Hepatocyte (in vitro differentiated cells): ENCODE results near the gene BEND5. TPM values are rescaled to one million over a fixed set of nuclear protein-coding genes. Genes with fewer than 3 reads are reported as not detected.

Source experiments
- DNase-seq: peaks from one replicate; pipeline ENCODE4 v3.0.0-alpha.2; 2016; ENCODE audit warnings: low spot score
- H2AFZ ChIP-seq: fragments of 200-600 bp; sonication (generic); 2 replicates; pipeline ENCODE4 v1.6.0; 2016; ENCODE audit warnings: antibody characterized with exemption, mild to moderate bottlenecking
- H3K27ac ChIP-seq: fragments of 200-600 bp; sonication (generic); 2 replicates; pipeline ENCODE4 v1.5.1; 2016; ENCODE audit warnings: mild to moderate bottlenecking
- H3K27me3 ChIP-seq: fragments of 200-600 bp; sonication (generic); 2 replicates; pipeline ENCODE4 v1.6.1; 2016
- H3K36me3 ChIP-seq: fragments of 200-600 bp; sonication (generic); replicated peaks from 2 replicates; pipeline ENCODE4 v1.5.1; 2016; ENCODE audit warnings: low read depth; ENCODE audit not compliant: insufficient read depth
- H3K4me1 ChIP-seq: fragments of 200-600 bp; sonication (generic); 2 replicates; pipeline ENCODE4 v1.5.1; 2016; ENCODE audit warnings: mild to moderate bottlenecking, moderate library complexity; ENCODE audit not compliant: insufficient read depth
- H3K4me2 ChIP-seq: fragments of 200-600 bp; sonication (generic); 2 replicates; pipeline ENCODE4 v1.6.0; 2016
- H3K4me3 ChIP-seq: fragments of 200-600 bp; sonication (generic); 2 replicates; pipeline ENCODE4 v1.5.1; 2016; ENCODE audit warnings: mild to moderate bottlenecking
- H3K79me2 ChIP-seq: fragments of 200-600 bp; sonication (generic); 2 replicates; pipeline ENCODE4 v1.6.0; 2017; ENCODE audit warnings: mild to moderate bottlenecking
- H3K9me2 ChIP-seq: fragments of 200-600 bp; sonication (generic); replicated peaks from 2 replicates; pipeline ENCODE4 v1.6.0; 2017; ENCODE audit warnings: mild to moderate bottlenecking; ENCODE audit not compliant: insufficient read depth
- H3K9me3 ChIP-seq: fragments of 200-600 bp; sonication (generic); 2 replicates; pipeline ENCODE4 v1.5.1; 2016; ENCODE audit warnings: low read depth, mild to moderate bottlenecking
- H4K20me1 ChIP-seq: fragments of 200-600 bp; sonication (generic); 2 replicates; pipeline ENCODE4 v1.6.0; 2016; ENCODE audit warnings: mild to moderate bottlenecking; ENCODE audit not compliant: insufficient read depth, poor library complexity, severe bottlenecking
- EZH2 ChIP-seq: fragments of 200-600 bp; sonication (generic); IDR thresholded peaks from 2 replicates; pipeline ENCODE4 v1.6.1; 2016; ENCODE audit warnings: antibody characterized with exemption, mild to moderate bottlenecking, borderline replicate concordance
- EZH2phosphoT487 ChIP-seq: fragments of 200-600 bp; sonication (generic); IDR thresholded peaks from one replicate; pipeline ENCODE4 v1.6.1; 2018; ENCODE audit warnings: antibody characterized with exemption, mild to moderate bottlenecking, low read depth, moderate library complexity; ENCODE audit not compliant: unreplicated experiment, severe bottlenecking
- WGBS: methylation state at CpG from one replicate; pipeline ENCODE4 v1.1.6; 2016; ENCODE audit warnings: low lambda C conversion rate; ENCODE audit errors: missing lambda C conversion rate; 5-methylcytosine and 5-hydroxymethylcytosine counted together
- polyA plus RNA-seq: library from polyadenylated mRNA; unstranded; fragments of >200 nt; fragmentation: Nextera tagmentation; extraction: Ambion mirVana; gene quantifications from 2 replicates; pipeline ENCODE4 v1.2.1, GENCODE V29; 2016
- total RNA-seq: library from RNA; depleted of rRNA; stranded (reverse); fragments of >200 nt; gene quantifications from 2 replicates; pipeline ENCODE4 v1.2.3, GENCODE V29; 2014
- TF ChIP-seq, protein P1 (sequence below): fragments of 200-600 bp; sonication (generic); IDR thresholded peaks from 2 replicates; pipeline ENCODE4 v1.5.1; 2016; ENCODE audit warnings: antibody characterized with exemption, mild to moderate bottlenecking; ENCODE audit not compliant: poor library complexity

The BEND5 gene
- total and polyA plus RNA-seq, 2 experiments from 2014 or later, result 7.5 to 7.9 TPM

DNA sequence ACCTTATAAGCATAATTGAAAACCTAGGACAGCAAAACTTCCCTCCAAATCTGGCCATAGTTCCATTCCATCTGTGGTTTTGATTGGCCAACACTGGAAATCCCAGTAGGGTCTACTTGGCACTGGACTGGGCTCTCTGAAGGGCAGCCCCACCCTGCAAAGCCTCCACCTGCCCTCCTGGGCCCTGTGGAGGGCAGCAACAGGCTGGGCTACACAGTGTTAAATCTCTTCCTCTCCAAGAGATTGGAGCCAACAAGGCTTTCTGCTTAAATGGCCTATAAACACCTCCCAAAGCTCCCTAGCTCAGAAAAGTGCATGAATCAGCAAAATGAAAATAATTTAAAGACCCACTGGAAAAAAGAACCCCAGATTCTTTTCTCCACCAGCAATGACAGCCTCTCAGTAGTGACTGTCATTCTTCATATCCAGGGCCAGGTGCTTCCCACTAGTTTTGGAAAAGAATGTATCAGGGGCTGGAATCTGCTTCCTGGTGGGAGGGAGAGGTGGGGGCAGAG lies 58.5 kb downstream of the BEND5 start:
- Histone ChIP-seq H3K4me3 (no peak overlapping the region), H2AFZ (no peak overlapping the region), H4K20me1 (no peaks in the 10 kb centered on the region), H3K27ac (peak overlapping the region; percentile 6), H3K36me3 (no peaks in the 10 kb centered on the region), H3K9me2 (no peaks in the 10 kb centered on the region), H3K4me1 (peaks cover 11% of the 10 kb centered on the region), H3K4me2 (no peak overlapping the region), H3K9me3 (no peaks in the 10 kb centered on the region), H3K27me3 (no peaks in the 10 kb centered on the region), H3K79me2 (no peaks in the 10 kb centered on the region)
- no peak for TF ChIP-seq EZH2phosphoT487
- TF ChIP-seq, protein P1, sequence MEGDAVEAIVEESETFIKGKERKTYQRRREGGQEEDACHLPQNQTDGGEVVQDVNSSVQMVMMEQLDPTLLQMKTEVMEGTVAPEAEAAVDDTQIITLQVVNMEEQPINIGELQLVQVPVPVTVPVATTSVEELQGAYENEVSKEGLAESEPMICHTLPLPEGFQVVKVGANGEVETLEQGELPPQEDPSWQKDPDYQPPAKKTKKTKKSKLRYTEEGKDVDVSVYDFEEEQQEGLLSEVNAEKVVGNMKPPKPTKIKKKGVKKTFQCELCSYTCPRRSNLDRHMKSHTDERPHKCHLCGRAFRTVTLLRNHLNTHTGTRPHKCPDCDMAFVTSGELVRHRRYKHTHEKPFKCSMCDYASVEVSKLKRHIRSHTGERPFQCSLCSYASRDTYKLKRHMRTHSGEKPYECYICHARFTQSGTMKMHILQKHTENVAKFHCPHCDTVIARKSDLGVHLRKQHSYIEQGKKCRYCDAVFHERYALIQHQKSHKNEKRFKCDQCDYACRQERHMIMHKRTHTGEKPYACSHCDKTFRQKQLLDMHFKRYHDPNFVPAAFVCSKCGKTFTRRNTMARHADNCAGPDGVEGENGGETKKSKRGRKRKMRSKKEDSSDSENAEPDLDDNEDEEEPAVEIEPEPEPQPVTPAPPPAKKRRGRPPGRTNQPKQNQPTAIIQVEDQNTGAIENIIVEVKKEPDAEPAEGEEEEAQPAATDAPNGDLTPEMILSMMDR, result no peak
- no peak for TF ChIP-seq EZH2
- DNase-seq, result no peak

DNA sequence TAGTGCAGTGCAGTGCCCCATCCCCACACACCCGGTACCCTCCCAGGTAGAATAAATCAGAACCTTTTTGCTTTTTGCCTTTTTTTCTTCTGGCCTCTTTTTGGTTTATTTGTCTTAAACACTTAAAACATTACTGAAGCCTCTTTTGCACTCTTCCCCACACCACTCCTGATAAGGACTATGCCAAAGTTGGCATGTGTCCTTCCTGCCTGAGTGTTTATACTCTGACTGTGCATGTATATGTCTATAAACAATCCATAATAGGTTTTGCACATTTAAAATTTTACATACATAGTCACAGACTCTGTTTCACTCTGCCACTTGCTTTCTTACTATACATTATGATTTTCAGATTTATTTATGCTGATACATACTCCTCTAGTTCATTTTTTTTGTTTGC lies 59.6 kb downstream of the BEND5 start:
- H3K27ac ChIP-seq, result no peak overlapping the region
- H3K27me3 ChIP-seq, result no peaks in the 10 kb centered on the region
- TF ChIP-seq EZH2phosphoT487 (no peak), EZH2 (no peak)
- TF ChIP-seq, protein P1, result no peak
- H3K9me2 ChIP-seq, result no peaks in the 10 kb centered on the region
- no peaks in the 10 kb centered on the region for H3K9me3 ChIP-seq
- no peaks in the 10 kb centered on the region for H4K20me1 ChIP-seq
- 92% methylated on average over 1 of the region's 1 CpG for WGBS
- H3K4me1 ChIP-seq, result peaks cover 11% of the 10 kb centered on the region
- no peaks in the 10 kb centered on the region for H3K79me2 ChIP-seq
- no peaks in the 10 kb centered on the region for H3K36me3 ChIP-seq
- H3K4me3 ChIP-seq, result no peak overlapping the region
- no peak for DNase-seq
- no peak overlapping the region for H3K4me2 ChIP-seq
- no peak overlapping the region for H2AFZ ChIP-seq

DNA sequence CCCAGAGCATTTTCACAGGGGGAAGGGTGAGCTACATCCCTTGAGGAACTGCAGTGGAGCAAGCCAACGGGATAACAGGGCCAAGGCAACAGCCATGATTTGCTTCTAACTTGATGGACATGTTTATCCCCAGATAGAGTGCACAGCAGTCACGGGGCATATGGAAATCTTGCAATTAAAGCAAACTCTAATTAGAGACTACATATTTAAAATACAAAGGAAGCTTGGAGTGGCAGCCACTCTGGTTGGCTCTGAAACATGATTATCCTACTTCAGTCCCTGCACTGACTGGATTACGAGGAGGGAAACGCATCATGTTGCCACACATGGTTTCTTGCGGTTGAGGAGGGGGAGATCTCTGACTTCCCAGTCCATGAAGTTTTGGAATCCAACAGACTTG lies 60.8 kb downstream of the BEND5 start:
- Histone ChIP-seq H3K4me1 (peaks cover 11% of the 10 kb centered on the region), H3K36me3 (no peaks in the 10 kb centered on the region), H3K4me2 (no peak overlapping the region), H4K20me1 (no peaks in the 10 kb centered on the region), H3K4me3 (no peak overlapping the region), H3K79me2 (no peaks in the 10 kb centered on the region), H2AFZ (no peak overlapping the region), H3K9me3 (no peaks in the 10 kb centered on the region), H3K9me2 (no peaks in the 10 kb centered on the region), H3K27ac (no peak overlapping the region), H3K27me3 (no peaks in the 10 kb centered on the region)
- TF ChIP-seq EZH2phosphoT487 (no peak), EZH2 (no peak)
- TF ChIP-seq, protein P1, result no peak
- WGBS, result 71% methylated on average over 5 of the region's 5 CpGs
- DNase-seq, result no peak

DNA sequence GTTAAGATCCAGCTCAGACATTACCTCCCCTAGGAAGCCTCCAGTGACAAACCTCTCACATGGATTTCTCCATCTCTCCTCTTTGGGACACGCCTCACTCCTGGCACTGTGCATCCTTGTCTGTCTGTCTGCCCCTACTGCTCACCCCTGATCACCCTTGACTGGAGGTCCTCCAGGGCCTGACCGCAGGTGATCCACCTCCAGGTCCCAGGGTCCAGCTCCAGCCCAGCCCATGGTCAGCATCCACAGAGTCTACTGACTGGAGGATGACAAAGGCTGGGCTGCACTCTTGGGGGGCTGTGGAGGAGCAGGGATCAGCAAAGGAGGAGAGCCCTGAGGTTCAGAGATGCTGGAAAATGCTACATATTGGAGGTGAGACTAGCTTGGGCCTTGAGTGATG lies 65.8 kb downstream of the BEND5 start:
- no peak overlapping the region for H3K4me3 ChIP-seq
- H4K20me1 ChIP-seq, result no peaks in the 10 kb centered on the region
- H3K9me3 ChIP-seq, result no peaks in the 10 kb centered on the region
- no peak for DNase-seq
- H2AFZ ChIP-seq, result no peak overlapping the region
- no peaks in the 10 kb centered on the region for H3K36me3 ChIP-seq
- WGBS, result 100% methylated on average over 2 of the region's 2 CpGs
- H3K27me3 ChIP-seq, result no peaks in the 10 kb centered on the region
- H3K4me1 ChIP-seq, result no peaks in the 10 kb centered on the region
- no peaks in the 10 kb centered on the region for H3K79me2 ChIP-seq
- no peaks in the 10 kb centered on the region for H3K9me2 ChIP-seq
- no peak overlapping the region for H3K27ac ChIP-seq
- TF ChIP-seq, protein P1, result no peak
- no peak for TF ChIP-seq EZH2phosphoT487
- no peak for TF ChIP-seq EZH2
- no peak overlapping the region for H3K4me2 ChIP-seq
